Fibroblast of skin of abdomen (primary cell): ENCODE measurements around the gene ABCF3. TPM values are rescaled to one million over a fixed set of nuclear protein-coding genes. Genes with fewer than 3 reads are reported as not detected.
A peak's percentile ranks its signal among the peaks of the same experiment; 100 is the strongest.
"Not testable (repeated sequence)": the region's sequence is repeated elsewhere in the genome, so short reads cannot be mapped to it uniquely, and the experiment has no call there.

Experiments used
- DNase-seq: peaks from one replicate; pipeline ENCODE4 v3.0.0-alpha.2; 2013
- polyA plus RNA-seq, 2 experiments: library from polyadenylated mRNA; unstranded; fragments of 120-200 nt; gene quantifications; one replicate each; pipeline ENCODE4 v1.2.1, GENCODE V29; 2013; ENCODE audit not compliant: insufficient read length in 2 of 2

ABCF3 gene, protein sequence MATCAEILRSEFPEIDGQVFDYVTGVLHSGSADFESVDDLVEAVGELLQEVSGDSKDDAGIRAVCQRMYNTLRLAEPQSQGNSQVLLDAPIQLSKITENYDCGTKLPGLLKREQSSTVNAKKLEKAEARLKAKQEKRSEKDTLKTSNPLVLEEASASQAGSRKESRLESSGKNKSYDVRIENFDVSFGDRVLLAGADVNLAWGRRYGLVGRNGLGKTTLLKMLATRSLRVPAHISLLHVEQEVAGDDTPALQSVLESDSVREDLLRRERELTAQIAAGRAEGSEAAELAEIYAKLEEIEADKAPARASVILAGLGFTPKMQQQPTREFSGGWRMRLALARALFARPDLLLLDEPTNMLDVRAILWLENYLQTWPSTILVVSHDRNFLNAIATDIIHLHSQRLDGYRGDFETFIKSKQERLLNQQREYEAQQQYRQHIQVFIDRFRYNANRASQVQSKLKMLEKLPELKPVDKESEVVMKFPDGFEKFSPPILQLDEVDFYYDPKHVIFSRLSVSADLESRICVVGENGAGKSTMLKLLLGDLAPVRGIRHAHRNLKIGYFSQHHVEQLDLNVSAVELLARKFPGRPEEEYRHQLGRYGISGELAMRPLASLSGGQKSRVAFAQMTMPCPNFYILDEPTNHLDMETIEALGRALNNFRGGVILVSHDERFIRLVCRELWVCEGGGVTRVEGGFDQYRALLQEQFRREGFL
- 34.9 TPM for polyA plus RNA-seq (2013, experiment 1 of 2; ENCODE audit: insufficient read length)
- 37.8 TPM for polyA plus RNA-seq (2013, experiment 2 of 2; ENCODE audit: insufficient read length)

DNA sequence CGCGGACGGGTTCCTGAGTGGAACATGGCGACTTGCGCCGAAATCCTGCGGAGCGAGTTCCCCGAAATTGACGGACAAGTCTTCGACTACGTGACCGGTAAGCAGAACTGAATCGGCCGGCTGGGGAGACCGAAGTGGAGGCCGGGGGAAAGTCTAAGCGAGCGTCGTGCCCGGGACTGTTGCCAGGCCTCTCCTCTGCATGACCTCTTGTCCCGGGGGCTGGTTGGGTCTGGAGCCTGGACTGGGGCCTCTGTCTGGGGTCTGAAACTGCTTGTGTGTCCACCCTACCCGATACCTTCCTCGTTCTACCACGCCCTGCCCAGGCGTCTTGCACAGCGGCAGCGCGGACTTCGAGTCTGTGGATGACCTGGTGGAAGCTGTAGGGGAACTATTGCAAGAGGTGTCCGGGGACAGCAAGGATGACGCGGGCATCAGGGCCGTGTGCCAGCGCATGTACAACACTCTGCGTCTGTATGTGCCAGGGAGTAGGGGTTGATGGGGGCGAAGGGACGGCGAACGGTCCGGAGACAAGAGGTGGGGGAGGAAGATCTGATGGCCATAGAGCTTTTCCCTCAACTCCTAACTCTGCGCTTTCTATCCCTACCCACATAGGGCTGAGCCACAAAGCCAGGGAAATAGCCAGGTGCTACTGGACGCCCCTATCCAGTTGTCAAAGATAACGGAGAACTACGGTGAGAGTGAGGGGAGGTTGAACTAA is at the start of gene ABCF3:
TSS of gene ABCF3 (plus strand) at position 16 of the 718 bp plus-strand sequence. CDS start at position 25, 9 bp downstream.
- peak; percentile 26 for DNase-seq

DNA sequence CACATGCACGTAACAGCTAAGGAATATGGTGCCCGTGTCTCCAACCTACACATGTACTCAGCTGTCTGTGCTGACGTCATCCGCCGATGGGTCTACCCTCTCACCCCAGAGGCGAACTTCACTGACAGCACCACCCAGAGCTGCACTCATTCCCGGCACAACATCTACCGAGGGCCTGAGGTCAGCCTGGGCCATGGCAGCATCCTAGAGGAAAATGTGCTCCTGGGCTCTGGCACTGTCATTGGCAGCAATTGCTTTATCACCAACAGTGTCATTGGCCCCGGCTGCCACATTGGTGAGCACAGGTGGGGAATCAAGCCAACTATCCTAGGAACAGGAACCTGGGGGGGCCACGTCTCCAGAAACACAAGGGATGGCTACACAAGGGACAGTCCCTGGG is 45.6 kb upstream of the ABCF3 start:
- DNase-seq = no peak

DNA sequence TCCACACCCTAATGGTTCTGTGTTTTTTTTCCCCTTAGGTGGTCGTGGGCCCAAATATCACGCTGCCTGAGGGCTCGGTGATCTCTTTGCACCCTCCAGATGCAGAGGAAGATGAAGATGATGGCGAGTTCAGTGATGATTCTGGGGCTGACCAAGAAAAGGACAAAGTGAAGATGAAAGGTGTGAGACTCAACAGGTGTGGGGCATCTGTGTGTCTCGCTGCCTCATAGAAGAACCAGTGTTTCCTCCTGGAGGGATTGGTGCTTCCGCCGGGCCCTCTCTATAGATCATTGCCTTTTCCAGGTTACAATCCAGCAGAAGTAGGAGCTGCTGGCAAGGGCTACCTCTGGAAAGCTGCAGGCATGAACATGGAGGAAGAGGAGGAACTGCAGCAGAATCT is 43.8 kb upstream of the ABCF3 start:
- no peak for DNase-seq

DNA sequence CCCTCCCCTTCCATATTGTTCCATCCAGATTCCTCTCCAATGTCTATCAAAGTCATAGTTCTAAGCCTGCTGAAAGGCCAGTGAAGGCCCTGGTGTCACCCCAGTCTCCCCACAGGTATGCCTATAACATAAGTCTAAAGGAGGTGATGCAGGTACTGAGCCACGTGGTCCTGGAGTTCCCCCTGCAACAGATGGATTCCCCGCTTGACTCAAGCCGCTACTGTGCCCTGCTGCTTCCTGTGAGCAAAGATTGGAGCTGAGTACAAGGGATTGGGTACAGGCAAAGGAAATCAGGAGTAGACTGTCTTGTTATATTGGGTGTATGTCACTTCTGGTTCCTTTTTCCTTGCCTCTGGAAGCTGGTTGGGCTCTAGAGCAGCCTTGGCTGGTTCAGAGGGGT is 42.7 kb upstream of the ABCF3 start:
- DNase-seq = no peak

DNA sequence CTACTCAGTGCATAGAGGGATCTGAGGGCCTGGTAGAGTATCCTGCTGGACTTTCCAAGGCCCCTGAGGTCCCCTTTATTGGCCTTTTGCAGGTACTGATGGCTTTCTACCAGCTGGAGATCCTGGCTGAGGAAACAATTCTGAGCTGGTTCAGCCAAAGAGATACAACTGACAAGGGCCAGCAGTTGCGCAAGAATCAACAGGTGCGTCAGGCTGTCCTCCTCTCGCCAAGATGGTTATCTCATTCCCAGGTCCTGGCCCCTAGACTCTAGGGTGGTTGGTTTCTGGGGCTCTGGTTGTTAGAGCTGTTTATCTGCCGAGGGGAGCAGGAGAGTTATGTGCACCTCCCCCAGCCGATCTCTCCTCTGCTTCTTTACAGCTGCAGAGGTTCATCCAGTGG is 41.5 kb upstream of the ABCF3 start:
- DNase-seq = no peak

DNA sequence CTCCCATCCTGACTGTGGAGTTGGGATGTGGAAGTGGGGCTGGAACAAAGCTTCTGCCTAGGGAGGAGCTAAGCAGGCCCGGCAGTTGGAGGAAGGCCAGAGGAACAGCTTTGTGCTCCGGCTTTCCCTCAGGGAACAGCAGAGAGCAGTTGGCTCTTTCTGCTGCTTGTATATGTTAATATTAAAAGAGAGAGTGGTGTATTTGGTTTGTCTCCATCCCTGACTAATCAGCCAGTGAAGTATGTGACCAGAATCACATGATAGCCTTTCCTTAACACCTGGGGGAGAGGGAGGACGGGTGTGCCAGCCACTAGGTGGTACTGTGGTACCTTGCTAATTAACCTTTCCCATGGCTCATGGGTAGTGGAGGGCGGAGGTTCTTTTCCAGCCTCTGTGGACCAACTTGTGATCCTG is 40.9 kb upstream of the ABCF3 start:
- DNase-seq = peak; percentile 43

DNA sequence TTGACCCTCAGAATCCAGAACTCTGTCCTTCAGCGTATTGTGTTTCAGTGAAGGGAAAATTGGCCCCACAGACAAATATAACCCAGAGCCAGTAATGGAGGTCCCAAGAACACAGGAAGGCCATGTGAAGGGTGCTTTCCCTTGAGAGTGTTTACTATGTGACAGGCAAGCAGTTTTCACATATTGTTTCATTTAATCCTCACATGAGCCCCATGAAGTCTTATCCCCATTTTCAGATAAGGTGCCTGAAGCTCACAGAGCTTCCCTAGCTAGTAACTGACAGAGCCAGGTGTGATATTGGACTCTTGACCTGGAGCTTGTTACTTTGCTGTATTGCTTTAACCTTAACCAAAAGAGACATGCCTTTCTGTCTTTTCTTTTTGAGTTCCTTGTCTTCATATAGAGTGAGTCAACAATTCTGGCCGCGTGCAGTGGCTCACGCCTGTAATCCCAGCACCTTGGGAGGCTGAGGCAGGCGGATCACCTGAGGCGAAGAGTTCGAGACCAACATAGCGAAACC is 40.2 kb upstream of the ABCF3 start:
- no peak for DNase-seq

DNA sequence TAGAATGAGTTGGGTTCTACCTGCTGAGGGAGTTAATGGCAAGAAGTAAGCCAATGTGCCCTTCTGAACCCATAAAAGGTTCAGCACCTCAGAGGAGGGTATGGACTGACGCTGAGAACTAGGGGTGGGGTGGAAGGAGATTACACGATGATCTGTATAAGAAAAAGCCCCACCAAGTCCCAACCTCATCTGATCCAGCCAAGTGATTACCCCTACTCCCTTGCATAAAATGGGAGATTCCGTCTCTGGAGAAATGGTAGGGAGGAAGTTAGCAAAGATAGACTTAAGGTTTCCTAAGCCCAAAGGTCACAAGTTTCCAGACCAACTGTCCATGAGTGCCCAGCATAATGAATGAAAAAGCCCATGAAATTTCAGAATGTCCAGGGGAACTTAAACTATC is 37.9 kb upstream of the ABCF3 start:
- DNase-seq = no peak

DNA sequence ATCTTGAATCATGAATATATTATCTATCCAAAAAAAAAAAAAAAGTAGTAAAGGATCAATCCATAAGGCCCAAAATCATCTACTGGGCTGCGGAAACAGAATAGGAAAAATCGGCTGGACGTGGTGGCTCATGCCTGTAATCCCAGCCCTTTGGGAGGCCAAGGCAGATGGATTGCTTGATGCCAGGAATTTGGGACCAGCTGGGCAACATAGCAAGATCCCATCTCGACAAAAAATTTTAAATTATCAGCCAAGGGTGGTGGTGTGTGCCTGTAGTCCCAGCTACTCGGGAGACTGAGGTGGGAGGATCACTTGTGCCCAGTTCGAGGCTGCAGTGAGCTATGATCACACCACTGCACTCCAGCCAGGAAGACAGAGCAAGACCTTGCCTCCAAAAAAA is 36.9 kb upstream of the ABCF3 start:
- no peak for DNase-seq

DNA sequence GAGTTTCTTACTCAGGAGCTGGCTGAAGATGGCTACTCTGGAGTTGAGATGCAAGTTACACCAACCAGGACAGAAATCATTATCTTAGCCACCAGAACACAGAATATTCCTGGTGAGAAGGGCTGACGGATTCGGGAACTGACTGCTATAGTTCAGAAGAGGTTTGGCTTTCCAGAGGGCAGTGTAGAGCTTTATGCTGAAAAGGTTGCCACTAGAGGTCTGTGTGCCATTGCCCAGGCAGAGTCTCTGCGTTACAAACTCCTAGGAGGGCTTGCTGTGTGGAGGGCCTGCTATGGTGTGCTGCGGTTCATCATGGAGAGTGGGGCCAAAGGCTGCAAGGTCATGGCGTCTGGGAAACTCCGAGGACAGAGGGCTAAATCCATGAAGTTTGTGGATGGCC is 36.2 kb upstream of the ABCF3 start:
- DNase-seq = not testable (repeated sequence)

DNA sequence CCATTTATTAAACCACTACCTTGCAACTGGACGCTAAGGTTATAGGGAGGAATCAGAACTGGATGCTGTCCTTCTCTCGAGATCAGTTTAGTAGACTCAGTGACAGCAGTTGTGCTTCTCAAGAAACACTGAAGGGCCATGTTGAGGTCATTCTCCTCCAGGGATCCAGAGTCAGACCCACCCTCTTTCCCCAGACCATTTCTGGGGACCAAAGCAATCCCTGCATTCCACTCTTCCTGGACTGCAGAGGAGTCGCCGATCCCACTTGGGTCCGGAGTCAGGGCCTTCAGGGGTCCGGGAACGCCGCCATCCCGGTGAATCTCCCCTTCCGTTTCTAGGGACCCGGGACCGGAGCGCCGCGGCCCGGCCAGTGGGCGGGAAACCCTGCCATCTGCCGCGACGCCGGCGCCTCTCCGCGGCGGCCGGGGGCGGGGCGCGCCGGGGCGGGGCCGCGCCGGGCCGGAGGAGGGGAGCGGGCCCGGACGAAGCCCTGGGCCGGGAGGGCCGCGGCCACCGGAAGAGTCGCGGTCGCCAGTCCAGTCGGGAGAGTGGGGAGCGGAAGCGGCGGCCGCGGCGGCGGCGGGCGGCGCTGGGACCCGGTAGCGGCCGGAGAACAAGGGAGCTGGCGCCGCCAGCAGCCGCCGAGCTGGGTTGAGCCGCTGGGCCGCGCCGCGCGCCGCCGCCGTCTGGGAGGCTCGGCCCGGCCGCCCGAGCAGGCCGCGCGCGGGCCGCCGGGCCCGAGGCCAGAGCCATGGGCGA is 30.9 kb upstream of the ABCF3 start, which contains the start of gene DVL3:
TSS of gene DVL3 (plus strand) at position 493 of the 759 bp plus-strand sequence. CDS start at position 752, 259 bp downstream.
- peak; percentile 62 for DNase-seq

DNA sequence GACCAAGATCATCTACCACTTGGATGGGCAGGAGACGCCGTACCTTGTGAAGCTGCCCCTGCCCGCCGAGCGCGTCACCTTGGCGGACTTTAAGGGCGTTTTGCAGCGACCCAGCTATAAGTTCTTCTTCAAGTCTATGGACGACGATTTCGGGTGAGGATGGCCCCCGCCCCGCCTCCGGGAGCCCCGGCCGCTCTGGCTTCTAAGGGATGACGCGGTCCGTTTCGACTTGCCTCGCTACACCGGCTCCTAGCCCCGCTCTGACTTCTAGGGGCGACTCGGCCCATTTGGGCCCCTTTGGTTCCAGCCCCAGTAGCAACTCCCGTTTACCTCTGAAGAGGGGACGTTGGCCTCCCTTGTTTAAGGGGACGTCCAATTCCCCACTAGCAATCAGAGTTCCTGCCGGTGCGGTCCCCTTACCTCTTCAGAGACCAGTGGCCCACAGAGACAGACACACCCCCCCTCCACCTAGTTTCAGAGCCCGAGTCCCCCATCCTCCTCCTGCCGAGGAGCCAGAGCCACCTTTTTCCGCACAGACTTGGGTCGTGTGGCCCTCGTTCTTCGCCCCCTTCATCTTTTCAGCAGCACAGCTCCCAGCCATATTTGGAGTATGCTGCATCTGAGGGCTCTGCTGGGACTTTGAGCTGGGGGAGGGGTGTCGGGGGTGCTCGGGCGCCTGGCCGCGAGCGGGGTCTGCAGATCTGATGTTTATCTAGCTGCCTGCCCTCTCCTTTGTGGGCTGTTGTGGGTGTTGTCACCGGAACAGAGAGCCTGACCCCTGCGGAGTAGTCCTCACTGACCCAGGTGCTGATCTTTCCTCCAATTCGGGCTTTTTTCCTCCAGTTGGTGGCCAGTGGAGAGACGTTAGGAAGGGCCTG is 30.1 kb upstream of the ABCF3 start:
- no peak for DNase-seq

DNA sequence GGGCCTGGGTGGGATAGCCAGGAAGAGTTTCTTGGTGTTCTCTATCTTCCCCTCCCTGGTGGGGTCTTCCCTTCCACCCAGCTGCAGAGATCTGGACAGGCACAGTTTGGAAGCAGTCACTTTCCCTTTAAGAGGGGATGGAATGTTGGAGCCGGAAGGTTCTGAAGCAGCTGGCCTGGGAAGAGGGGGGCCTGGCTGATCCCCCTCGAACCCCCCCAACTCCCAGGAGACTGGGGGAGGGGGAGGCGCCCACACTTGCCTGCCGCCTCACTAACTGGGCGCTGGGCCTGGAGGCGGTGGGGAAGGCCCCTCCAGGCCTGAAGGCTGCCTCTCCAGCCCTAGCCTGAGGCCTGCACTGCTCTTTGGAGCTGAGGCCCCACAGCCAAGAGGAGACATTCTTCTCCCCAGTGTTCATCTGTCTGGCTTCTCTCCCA is 29.5 kb upstream of the ABCF3 start:
- peak; percentile 66 for DNase-seq

DNA sequence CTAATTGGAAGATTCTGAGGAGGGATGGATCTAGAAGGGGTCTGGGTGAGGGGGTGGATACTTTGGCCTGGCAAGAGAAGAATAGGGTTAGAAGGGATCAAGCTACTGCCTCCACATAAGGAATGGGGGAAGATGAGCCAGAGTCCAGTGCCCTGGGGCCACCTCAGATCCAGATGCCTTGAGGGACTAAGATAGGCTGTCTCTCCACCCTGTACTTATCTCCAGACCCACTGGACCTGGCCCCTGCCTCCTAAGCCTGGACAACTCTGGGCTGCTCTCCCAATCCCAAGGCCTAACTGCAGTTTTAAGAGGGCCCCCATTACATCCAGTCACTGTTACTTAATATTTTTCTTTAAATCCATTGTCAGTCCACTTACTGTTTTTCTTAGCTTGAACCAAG is 28.8 kb upstream of the ABCF3 start:
- no peak for DNase-seq

DNA sequence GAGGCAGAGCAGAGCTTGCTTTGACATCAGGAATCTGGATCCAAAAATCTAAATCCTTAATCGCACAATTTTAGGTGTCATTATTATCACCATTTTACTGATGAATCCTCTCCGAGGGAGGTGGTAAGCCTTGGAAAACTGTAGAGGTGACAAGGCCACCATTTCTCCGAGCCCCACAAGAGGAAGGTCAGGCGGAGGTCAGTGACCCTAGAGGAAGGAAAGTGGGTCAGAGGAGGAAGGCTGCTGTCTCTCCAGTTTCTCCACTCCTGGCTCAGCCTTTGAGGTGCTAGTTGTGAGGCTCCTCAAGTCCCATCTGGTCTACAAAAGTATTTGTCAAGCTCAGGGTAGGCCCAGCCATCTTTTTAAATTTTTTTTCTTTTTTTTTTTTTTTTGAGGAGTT is 27.6 kb upstream of the ABCF3 start:
- DNase-seq = no peak

DNA sequence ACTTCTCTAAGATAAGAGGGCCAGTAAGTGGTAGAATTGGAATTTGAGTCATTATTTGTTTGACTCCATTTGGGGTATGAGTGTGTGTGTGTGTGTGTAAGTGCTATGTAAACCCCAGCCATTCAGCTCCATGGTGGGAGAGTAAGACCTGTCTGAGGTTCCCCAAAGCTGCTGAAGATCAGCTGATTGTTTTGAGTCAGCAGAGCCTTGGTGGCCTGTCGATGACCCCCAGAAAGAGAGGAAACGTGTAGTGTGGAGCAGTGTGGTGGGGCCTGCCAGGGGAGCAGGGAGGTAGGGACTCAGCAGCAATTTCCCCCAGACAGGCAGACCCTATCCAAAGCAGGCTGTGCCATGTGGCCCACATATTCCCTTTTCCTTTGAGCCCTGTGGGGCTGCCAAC is 25.5 kb upstream of the ABCF3 start:
- peak; percentile 36 for DNase-seq

DNA sequence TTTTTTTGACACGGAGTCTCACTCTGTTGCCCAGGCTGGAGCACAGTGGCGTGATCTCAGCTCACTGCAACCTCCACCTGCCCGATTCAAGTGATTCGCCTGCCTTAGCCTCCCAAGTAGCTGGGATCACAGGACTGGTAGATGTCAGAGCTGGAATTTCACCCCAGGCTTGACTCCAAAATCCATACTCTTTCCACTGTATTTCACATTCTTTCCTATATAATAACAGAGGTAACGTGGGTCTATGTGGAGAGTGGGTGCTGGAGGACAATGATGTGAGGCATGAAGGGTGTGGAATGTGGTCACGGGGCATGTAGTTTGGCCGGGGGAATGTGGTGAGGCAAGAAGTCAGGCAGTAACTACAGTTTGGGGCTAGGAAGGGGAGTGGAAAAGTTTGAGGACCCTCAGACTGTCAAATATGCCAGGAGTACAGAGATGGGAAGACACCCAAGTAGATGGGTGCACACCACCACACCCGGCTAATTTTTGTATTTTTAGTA is 23.4 kb upstream of the ABCF3 start:
- not testable (repeated sequence) for DNase-seq

DNA sequence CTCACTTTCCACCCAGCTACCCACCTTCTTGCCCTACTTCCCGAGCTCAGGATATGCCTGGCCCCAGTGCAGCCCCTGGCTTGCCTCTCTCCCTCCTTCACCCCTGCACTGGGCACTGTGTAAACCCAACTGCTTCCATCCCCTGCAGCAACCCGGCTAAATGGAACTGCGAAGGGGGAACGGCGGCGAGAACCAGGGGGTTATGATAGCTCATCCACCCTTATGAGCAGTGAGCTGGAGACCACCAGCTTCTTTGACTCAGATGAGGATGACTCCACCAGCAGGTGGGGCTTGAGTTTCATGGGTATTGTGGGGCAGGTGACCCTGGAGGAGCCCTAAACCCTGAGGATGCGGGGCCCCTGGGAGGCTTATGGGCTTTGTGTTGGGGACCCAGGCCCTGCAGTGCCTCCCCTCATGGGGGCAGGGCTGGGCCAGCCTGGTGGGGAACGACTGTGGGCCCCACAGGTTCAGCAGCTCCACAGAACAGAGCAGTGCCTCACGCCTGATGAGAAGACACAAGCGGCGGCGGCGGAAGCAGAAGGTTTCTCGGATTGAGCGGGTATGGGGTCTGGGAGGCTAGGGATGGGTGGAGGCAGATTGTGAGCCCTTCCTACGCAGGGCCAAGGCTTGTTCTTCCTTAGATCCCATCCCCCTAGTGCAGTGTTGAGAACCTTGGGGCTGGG is 21.2 kb upstream of the ABCF3 start:
- no peak for DNase-seq

DNA sequence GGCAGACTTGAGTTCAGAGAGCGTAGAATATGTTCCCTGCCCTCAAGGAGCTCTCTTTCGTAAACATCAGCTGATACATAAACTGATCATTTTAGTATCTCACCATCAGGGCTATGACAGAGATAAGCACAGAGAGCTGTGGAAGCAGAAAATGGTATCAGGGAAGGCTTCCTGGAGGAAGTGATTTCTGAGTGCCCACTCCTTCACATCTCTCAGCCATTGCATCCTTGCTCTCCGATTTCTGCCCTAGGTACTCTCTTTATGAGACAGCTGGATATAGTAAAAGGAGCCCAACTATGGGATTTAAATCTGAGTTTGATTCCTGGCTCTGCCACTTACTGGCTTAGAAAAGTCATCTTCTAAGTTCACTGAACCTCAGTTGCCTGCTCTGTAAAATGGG is 20.5 kb upstream of the ABCF3 start:
- DNase-seq = no peak

DNA sequence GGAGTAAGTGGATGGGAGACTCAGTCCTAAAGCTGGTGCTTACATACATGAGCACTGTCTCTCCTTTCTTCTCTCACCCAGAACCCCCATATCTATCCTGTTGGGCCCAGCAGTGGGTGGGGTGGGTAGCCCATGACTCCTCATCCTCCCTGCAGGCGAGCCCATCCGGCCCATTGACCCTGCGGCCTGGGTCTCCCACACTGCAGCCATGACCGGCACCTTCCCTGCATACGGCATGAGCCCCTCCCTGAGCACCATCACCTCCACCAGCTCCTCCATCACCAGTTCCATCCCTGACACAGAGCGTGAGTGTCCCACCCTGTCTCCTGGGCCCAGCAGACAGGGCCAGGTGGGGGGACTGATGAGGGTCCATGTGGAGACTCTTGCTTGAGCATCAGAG is 19.3 kb upstream of the ABCF3 start:
- no peak for DNase-seq
